HG03060 (cell line): ENCODE data around the gene SPATA20.

Experiments
- ATAC-seq: cut with Tn5 transposase; IDR thresholded peaks from one replicate; pipeline ENCODE4 v1.9.1; 2021; ENCODE audit warnings: low read depth, moderate number of reproducible peaks; ENCODE audit not compliant: unreplicated experiment

The SPATA20 gene

GRCh38 chr17:50547035-50547735, at the start of gene SPATA20:
Gene SPATA20, plus strand, starts transcription at chr17:50547174. Its CDS starts 35 bp downstream, at chr17:50547209.
- peak; percentile 48 for ATAC-seq

GRCh38 chr17:50498021-50498874, 48.7 kb upstream of the SPATA20 start:
- ATAC-seq = no peak

- no peak for ATAC-seq
These were observed 47.7 kb upstream of the SPATA20 start for GRCh38 chr17:50499270-50499669.

- no peak for ATAC-seq
These were observed 47.3 kb upstream of the SPATA20 start for GRCh38 chr17:50499721-50500120.

- no peak for ATAC-seq
These were observed 45.9 kb upstream of the SPATA20 start for GRCh38 chr17:50501054-50501453.

GRCh38 chr17:50502301-50502990, 44.5 kb upstream of the SPATA20 start:
- ATAC-seq = no peak

- no peak for ATAC-seq
These were observed 41.3 kb upstream of the SPATA20 start for GRCh38 chr17:50505591-50506130.

GRCh38 chr17:50506298-50506697, 40.7 kb upstream of the SPATA20 start:
- no peak for ATAC-seq

GRCh38 chr17:50507871-50508572, 39.0 kb upstream of the SPATA20 start, which contains the start of gene MYCBPAP:
Gene MYCBPAP, plus strand, starts transcription at chr17:50508439. Its CDS starts 236 bp downstream, at chr17:50508675.
- no peak for ATAC-seq

GRCh38 chr17:50508573-50509460, 38.2 kb upstream of the SPATA20 start:
- no peak for ATAC-seq

GRCh38 chr17:50511058-50511457, 35.9 kb upstream of the SPATA20 start:
- peak; percentile 68 for ATAC-seq

- no peak for ATAC-seq
These were observed 33.5 kb upstream of the SPATA20 start for GRCh38 chr17:50513495-50513894.

GRCh38 chr17:50514388-50514787, 32.6 kb upstream of the SPATA20 start:
- ATAC-seq = no peak

GRCh38 chr17:50514936-50515702, 31.9 kb upstream of the SPATA20 start:
- no peak for ATAC-seq

- ATAC-seq = no peak
These were observed 30.0 kb upstream of the SPATA20 start for GRCh38 chr17:50517011-50517410.

GRCh38 chr17:50517504-50518383, 29.2 kb upstream of the SPATA20 start:
- no peak for ATAC-seq

- ATAC-seq = no peak
These were observed 28.5 kb upstream of the SPATA20 start for GRCh38 chr17:50518384-50519023.
